Bronchial epithelial cell (primary cell): ENCODE results near the gene SCRN2. TPM values are rescaled to one million over a fixed set of nuclear protein-coding genes. Genes with fewer than 3 reads are reported as not detected.
A peak's percentile ranks its signal among the peaks of the same experiment; 100 is the strongest.

Experiments
- DNase-seq: peaks from one replicate; pipeline ENCODE4 v3.0.0-alpha.2; 2010; ENCODE audit warnings: low read depth
- FAIRE-seq: peaks from 2 replicates; lab custom pipeline; 2011; peaks lifted over from hg19 to GRCh38; lab: Jason Lieb, UNC
- H3K27me3 ChIP-seq: 2 replicates; pipeline ENCODE4 v1.5.1; 2011; ENCODE audit warnings: low read length; ENCODE audit not compliant: control insufficient read depth, insufficient read depth
- H3K36me3 ChIP-seq: 2 replicates; pipeline ENCODE4 v1.5.1; 2011; ENCODE audit warnings: low read length; ENCODE audit not compliant: control insufficient read depth, insufficient read depth
- H3K4me3 ChIP-seq: 2 replicates; pipeline ENCODE4 v1.5.1; 2011; ENCODE audit warnings: mild to moderate bottlenecking, low read depth, low read length, control low read depth
- CTCF ChIP-seq: IDR thresholded peaks from 2 replicates; pipeline ENCODE4 v1.5.1; 2011; ENCODE audit warnings: mild to moderate bottlenecking, moderate library complexity, low read length, control low read depth, inconsistent platforms; ENCODE audit not compliant: insufficient read depth, severe bottlenecking
- total RNA-seq: library from RNA; depleted of rRNA; stranded (reverse); fragments of >200 nt; gene quantifications from 2 replicates; pipeline ENCODE4 v1.2.1, GENCODE V29; 2014

Gene SCRN2
- total RNA-seq, 1 donor from 2014 or later: 23.7 TPM

GRCh38 chr17:47802341-47803022 lies 38.6 kb downstream of the SCRN2 start:
- no peak overlapping the region for H3K4me3 ChIP-seq
- TF ChIP-seq CTCF: peak; percentile 85
- peaks cover 6% of the 10 kb centered on the region for H3K36me3 ChIP-seq
- DNase-seq (peak; percentile 43), FAIRE-seq (no peak)
- H3K27me3 ChIP-seq: peaks cover 5% of the 10 kb centered on the region

- Histone ChIP-seq H3K36me3 (peaks cover 2% of the 10 kb centered on the region), H3K4me3 (no peak overlapping the region), H3K27me3 (peaks cover 5% of the 10 kb centered on the region)
- TF ChIP-seq CTCF: no peak
- no peak for DNase-seq
- FAIRE-seq: no peak
Observed at GRCh38 chr17:47801906-47802305, 39.2 kb downstream of the SCRN2 start.

GRCh38 chr17:47801176-47801765 lies 39.8 kb downstream of the SCRN2 start:
- peaks cover 5% of the 10 kb centered on the region for H3K27me3 ChIP-seq
- FAIRE-seq: no peak
- no peak for TF ChIP-seq CTCF
- H3K4me3 ChIP-seq: no peak overlapping the region
- no peak for DNase-seq
- H3K36me3 ChIP-seq: no peaks in the 10 kb centered on the region

GRCh38 chr17:47800686-47801085 lies 40.4 kb downstream of the SCRN2 start:
- no peak for TF ChIP-seq CTCF
- peaks cover 5% of the 10 kb centered on the region for H3K27me3 ChIP-seq
- FAIRE-seq (no peak), DNase-seq (no peak)
- H3K36me3 ChIP-seq: no peaks in the 10 kb centered on the region
- no peak overlapping the region for H3K4me3 ChIP-seq

- FAIRE-seq (no peak), DNase-seq (no peak)
- Histone ChIP-seq H3K27me3 (peaks cover 1% of the 10 kb centered on the region), H3K36me3 (no peaks in the 10 kb centered on the region), H3K4me3 (no peak overlapping the region)
- TF ChIP-seq CTCF: no peak
Observed at GRCh38 chr17:47797797-47798196, 43.3 kb downstream of the SCRN2 start.

- TF ChIP-seq CTCF: no peak
- H3K27me3 ChIP-seq: peaks cover 1% of the 10 kb centered on the region
- no peak overlapping the region for H3K4me3 ChIP-seq
- DNase-seq: no peak
- H3K36me3 ChIP-seq: no peaks in the 10 kb centered on the region
- FAIRE-seq: no peak
Observed at GRCh38 chr17:47792979-47793378, 48.1 kb downstream of the SCRN2 start.
